HG03457 (cell line): ENCODE measurements around the gene EEPD1.

Experiments used
- ATAC-seq: cut with Tn5 transposase; IDR thresholded peaks from one replicate; pipeline ENCODE4 v1.9.1; 2021; ENCODE audit warnings: moderate number of reproducible peaks; ENCODE audit not compliant: unreplicated experiment

The EEPD1 gene

DNA sequence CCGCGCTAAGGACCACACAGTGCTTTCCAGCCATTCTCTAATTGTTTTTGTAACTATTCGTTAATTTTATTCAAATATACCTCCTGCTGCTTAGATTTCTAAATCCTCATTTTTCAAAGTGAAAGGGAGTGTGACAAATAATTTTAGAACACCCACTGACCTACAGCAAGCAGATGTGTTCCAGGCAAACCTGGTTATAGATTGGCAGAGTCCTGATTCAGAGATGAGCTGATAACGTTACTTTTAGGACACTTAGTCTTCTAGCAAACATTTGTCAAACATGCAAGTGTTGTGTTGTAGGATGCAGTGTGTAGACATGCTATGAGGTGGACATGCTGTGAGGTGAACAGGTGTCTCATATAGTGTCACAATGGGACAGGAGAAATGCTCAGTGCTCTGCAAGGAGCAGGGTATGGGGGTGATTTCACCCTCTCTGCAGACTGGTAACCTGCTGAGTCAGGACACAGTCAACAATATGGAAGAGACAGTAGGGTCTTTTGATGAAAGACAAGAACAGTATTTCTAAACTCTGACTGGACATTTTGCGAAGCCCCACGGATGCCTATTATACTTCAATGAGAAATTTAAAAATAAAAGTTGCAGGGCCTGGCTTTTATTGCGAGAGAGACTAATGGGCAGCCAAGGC lies 144.4 kb downstream of the EEPD1 start:
- no peak for ATAC-seq

DNA sequence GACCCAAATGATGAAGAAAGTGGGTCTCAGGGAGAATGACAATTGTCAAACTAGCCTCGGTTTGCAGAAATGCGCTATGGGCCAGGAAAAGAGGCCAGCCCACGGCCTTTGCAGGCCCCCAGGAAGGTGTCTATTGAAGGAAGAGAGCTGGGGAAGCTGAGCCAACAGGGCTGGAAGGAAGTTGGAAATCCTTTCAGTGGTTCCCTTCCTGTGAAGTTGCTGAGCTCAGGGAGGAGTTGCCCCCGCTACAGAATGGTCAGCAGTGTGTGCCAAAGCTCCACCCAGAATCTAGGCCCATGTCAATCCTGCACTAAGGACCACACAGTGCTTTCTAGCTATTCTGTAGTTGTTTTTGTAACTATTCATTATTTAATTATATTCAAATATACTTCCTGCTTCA lies 145.1 kb downstream of the EEPD1 start:
- ATAC-seq: no peak

GRCh38 chr7:36299223-36299774 lies 146.2 kb downstream of the EEPD1 start:
- ATAC-seq: no peak

DNA sequence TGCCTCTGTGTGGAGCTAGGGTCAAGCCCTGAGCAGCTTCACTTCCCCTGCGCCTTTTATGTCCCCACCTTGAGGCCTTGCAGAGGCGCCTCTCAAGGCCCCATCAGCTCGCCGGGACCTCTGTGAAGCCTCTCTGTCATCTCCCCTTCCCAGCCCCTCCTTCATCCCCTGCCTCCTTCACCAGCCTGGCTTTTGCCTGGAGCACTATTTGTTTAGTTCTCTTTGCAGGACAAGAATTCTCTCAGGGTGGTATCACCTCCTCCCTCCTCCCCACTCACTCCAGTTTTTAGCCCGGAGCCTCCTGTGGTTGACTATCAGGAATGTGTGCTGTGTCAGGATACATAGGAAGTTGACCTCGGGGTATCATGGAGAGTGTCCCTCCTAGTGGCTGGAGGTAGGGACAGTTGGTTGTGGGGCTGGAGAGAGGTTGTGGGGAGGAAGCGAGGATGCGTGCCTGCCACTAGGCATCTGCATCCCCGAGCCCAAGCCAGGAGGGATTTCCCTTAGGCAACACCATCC lies 146.8 kb downstream of the EEPD1 start:
- no peak for ATAC-seq

- no peak for ATAC-seq
These were observed 147.8 kb downstream of the EEPD1 start for GRCh38 chr7:36300696-36301350.

DNA sequence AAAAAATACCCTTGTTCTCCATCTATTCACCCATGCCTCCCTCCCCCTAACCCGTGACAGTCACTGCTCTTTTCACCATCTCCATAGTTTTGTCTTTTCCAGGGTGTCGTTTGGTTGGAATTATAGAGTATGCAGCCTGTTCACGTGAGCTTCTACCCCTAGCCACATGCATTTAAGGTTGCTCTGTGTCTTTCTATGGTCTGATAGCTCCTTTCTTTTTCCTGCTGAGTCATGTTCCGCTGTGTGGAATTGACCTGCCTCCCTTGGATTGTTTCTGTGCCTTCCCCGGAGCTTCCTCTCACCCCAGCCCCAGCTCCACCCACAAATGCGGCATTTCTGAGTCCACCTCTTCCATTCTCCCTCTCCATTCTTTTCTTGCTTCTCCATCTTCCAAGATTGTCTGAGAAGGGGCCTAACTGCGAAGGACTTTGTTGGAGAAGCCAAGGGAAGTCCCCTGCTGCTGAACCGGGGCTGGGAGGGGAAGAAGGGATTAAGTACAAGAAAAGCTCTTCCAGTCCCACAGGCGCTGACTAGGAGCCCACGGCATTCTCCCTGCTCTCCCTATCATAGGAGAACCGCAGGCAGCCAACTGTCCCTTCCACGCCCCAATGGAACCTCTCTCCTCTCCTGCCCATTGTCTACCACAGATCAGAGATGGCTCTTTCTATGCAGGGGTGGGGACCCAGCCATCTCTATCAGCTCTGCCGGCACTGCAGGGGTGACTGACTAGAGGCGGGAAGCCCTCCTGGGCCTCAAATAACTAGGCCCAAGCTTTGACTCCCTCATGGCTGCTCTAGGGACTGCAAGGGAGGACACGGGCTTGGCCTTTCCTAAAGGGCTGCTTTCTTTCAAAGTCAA lies 149.1 kb downstream of the EEPD1 start:
- no peak for ATAC-seq

DNA sequence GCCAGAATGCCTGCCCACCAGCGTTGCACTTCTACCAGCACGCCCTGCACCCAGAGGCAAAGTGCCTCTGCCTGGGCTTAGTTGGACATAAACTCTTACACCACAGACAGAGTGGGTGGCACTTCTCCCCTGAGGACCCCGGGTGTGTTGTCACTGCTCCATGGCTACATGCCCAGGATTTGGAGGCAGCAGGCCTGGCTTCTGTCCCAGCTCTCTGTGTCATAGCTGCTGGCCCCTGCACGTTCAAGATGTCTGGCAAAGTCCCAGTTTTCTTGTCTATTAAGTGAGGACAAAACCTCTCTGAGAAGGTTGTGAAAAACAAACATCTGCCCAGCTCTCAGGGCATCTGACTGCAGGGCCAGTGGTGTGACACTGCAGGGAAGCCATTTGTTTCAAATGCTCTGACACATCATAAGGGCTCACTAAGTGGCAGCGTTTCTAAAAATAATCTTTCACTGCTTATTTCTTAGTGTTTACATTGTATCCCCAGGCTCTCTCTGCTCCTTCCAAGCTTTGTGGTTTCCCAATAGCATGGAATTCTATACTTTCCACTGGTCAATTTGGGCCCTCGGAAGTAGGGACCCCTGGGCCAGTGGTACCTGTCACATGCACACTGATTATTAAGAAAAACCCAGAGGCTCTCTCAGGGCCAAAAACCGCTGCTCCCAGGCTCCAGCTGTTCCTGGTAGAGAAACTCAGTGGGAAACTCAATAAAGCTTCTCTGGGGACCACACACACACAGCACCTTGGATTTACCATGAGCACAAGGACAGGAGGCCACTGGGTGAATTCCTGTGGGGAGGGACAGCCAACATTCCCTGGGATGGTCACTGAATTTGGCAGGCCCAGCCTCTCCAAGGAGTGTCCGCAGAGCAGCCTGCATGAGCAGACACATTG lies 150.4 kb downstream of the EEPD1 start:
- ATAC-seq: no peak

GRCh38 chr7:36304099-36304425 lies 151.0 kb downstream of the EEPD1 start:
- no peak for ATAC-seq

GRCh38 chr7:36305226-36305625 lies 152.2 kb downstream of the EEPD1 start:
- ATAC-seq: no peak

GRCh38 chr7:36305648-36306047 lies 152.6 kb downstream of the EEPD1 start:
- ATAC-seq: no peak

DNA sequence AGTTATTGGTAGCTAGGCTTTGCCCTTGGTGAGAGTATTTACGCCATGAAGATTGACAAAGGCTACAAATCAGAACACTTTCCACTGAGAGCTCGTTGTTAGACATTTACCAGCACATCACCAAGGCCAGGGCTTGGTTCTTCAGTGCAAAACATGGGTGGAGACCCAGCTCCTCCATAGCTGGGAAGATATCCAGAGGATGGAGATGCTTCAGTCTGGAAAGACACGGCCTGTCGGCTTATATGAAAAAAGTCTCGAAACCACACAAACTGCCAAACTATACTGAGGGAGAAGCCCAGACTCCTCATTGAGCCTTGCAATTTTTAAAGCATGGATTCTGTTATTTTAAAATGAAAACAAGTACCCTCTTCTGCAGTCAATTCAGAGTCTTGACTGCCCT lies 153.2 kb downstream of the EEPD1 start:
- ATAC-seq: no peak

DNA sequence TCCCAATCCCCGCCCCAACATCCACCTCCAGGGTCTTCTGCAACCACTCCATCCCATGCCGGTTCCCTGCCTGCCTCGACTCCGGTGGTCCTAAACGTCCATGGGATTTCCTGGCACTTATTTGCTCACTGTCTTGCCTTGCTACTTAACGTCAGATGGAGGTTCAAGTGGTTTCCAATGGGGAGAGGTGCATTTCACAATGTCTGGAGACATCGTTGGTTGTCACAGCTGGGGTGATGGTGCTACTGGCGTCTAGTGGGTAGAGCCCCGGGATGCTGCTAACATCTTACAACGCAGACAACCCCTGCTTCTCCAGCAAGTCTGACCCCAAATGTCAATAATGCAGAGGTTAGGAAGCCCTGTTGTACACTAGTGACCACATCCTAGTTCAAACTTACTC lies 153.7 kb downstream of the EEPD1 start:
- no peak for ATAC-seq

DNA sequence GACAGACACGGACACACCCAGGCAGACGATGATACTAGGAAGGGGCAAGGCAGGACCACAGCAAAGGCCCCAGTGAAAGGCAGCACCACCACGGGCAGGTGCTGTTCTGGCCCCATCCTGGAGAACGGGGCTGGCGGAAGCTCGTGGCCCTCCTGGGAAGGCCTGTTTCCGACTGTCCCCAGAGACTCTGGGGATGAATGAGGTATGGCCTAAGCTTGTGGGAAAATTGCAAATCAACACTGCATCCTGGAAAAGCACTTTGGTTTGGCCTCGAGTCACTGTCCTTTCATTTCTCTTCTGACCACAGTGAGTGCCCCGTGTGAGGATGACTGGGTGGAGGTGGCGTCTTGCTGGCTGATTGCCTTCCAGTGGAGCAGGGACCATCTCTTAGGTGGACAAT lies 155.0 kb downstream of the EEPD1 start:
- ATAC-seq: no peak

DNA sequence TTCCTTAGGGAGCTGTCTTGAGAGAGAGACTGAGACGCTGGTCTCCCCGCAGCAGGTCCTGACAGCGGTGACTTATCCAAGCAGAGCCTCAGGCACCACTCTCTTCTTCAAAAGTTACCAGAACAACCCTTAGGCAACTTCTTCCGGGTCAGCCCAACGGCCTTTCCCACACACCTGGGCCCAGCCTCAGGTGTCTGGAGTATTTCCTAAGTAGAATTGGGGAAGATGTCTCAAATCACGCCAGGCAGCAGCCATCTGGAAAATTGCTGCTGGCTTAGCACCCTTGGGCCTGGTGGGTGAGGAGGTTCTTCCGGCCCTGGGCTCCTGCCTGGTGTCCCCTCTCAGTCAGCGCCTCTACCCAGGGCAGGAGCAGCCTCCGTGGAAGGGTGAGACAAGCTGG lies 156.2 kb downstream of the EEPD1 start:
- no peak for ATAC-seq

GRCh38 chr7:36309716-36310115 lies 156.7 kb downstream of the EEPD1 start:
- ATAC-seq: no peak

DNA sequence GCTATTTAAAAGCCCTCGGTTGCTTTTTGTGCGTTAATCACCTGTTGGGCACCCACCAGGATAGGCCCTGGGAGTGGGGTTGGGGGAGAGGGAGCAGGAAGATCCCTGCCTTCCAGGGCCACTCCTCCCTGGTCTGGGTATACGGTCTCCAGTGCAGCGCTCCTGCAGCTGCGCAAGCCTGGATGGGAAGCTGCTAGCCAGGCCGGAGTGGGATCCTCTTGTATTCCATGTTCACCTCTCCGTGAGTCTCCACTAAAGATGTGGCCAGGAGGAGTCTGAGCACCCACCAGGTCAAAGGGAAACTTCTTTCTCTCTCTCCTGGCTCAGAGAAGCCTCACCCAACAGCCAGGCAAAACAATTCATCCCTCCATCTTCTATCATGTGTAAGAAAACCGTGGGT lies 157.8 kb downstream of the EEPD1 start:
- no peak for ATAC-seq

GRCh38 chr7:36311539-36311938 lies 158.5 kb downstream of the EEPD1 start:
- ATAC-seq: no peak

DNA sequence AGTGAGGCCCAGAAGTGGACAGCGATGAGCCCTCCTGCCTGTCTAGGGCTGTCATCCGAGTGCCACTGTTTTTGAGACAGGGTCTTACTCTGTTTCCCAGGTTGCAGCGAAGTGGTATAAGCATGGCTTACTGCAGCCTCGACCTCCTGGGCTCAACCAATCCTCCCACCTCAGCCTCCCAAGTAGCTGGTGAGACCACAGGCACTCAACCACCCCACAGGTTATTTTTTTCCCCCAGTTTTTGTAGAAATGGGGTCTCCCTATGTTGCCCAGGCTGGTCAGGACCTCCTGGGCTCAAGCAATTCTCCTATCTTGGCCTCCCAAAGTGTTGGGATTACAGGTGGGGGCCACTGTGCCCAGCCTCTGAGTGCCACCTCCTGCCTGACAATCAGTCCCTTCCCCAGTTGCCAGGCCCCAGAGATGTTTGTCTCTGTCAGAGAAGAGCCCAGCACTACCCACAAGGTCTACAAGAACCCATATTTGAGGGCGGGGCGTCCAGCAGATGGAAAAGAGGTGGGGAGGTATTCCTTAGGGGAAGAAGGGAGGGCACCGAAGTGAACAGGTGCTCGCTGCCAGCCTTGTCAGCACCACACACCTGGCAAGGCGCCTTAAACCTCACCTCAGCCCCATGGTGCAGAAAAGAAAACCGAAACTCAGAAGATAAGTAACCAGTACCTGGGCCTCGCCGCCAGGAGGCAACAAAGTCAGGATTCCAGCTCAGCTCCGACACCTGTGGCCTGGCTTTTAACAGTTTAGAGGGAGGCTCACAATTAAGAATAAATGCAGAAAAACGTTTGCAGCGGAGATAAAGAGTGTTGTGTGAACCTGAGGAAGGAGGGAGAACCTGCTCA lies 159.2 kb downstream of the EEPD1 start:
- no peak for ATAC-seq

GRCh38 chr7:36312915-36313334 lies 159.9 kb downstream of the EEPD1 start:
- no peak for ATAC-seq

DNA sequence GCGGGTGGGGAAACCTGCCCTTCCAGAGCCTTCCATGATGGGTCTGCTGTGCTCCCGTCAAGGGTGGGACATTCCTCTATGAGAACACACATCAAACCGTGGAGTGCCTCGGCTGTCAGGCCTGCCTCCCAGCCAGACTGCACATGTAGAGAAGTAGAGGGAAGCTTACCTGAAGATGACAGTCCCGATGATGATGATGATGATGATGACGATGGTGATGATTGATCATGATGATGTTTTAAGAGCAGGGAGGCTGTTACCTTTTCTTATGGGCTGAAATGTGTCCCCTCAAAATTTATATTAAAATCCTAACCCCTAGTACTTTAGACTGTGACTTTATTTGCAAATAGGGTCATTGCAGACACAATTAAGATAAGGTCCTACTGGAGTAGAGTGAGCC lies 160.6 kb downstream of the EEPD1 start:
- no peak for ATAC-seq
